Skeletal muscle cell (primary cell): ENCODE data around the gene ADAMTS18.

Experiments used
- DNase-seq: peaks from one replicate; pipeline ENCODE4 v3.0.0-alpha.2; 2010; ENCODE audit warnings: low read depth
- H3K4me3 ChIP-seq: 2 replicates; pipeline ENCODE4 v1.5.1; 2011; ENCODE audit warnings: low read depth, mild to moderate bottlenecking, control low read depth, low read length, moderate library complexity

Gene ADAMTS18

GRCh38 chr16:77437859-77438258, 3.0 kb upstream of the ADAMTS18 start:
- DNase-seq: no peak

GRCh38 chr16:77435272-77435820, 512 bp upstream of the ADAMTS18 start:
- no peak overlapping the region for H3K4me3 ChIP-seq
- no peak for DNase-seq

More at GRCh38 chr16:77437859-77438258, 3.0 kb upstream of the ADAMTS18 start:
- H3K4me3 ChIP-seq: no peak overlapping the region

- H3K4me3 ChIP-seq: no peak overlapping the region
- no peak for DNase-seq
Measured at GRCh38 chr16:77434022-77434529, 758 bp downstream of the ADAMTS18 start.

GRCh38 chr16:77433146-77433545, 1.7 kb downstream of the ADAMTS18 start:
- no peak for DNase-seq
- H3K4me3 ChIP-seq: no peak overlapping the region

- no peak for DNase-seq
- H3K4me3 ChIP-seq: no peak overlapping the region
Measured at GRCh38 chr16:77432264-77432663, 2.6 kb downstream of the ADAMTS18 start.

GRCh38 chr16:77430787-77431585, 3.8 kb downstream of the ADAMTS18 start:
- H3K4me3 ChIP-seq: no peak overlapping the region
- no peak for DNase-seq

GRCh38 chr16:77430360-77430759, 4.5 kb downstream of the ADAMTS18 start:
- no peak for DNase-seq
- H3K4me3 ChIP-seq: no peak overlapping the region

GRCh38 chr16:77424871-77425604, 9.8 kb downstream of the ADAMTS18 start:
- H3K4me3 ChIP-seq: no peak overlapping the region
- DNase-seq: no peak

- no peak overlapping the region for H3K4me3 ChIP-seq
- no peak for DNase-seq
Measured at GRCh38 chr16:77422196-77422784, 12.5 kb downstream of the ADAMTS18 start.

- H3K4me3 ChIP-seq: no peak overlapping the region
- no peak for DNase-seq
Measured at GRCh38 chr16:77416939-77417480, 17.8 kb downstream of the ADAMTS18 start.

GRCh38 chr16:77414752-77415231, 20.0 kb downstream of the ADAMTS18 start:
- DNase-seq: peak; percentile 31
- no peak overlapping the region for H3K4me3 ChIP-seq

- DNase-seq: no peak
- no peak overlapping the region for H3K4me3 ChIP-seq
Measured at GRCh38 chr16:77410449-77410848, 24.4 kb downstream of the ADAMTS18 start.

- DNase-seq: no peak
- H3K4me3 ChIP-seq: no peak overlapping the region
Measured at GRCh38 chr16:77409311-77409710, 25.5 kb downstream of the ADAMTS18 start.

GRCh38 chr16:77408607-77409006, 26.2 kb downstream of the ADAMTS18 start:
- no peak for DNase-seq
- no peak overlapping the region for H3K4me3 ChIP-seq

- H3K4me3 ChIP-seq: no peak overlapping the region
- no peak for DNase-seq
Measured at GRCh38 chr16:77406680-77407079, 28.2 kb downstream of the ADAMTS18 start.

GRCh38 chr16:77404775-77405174, 30.1 kb downstream of the ADAMTS18 start:
- H3K4me3 ChIP-seq: no peak overlapping the region
- DNase-seq: no peak

- DNase-seq: no peak
- H3K4me3 ChIP-seq: no peak overlapping the region
Measured at GRCh38 chr16:77403732-77404131, 31.1 kb downstream of the ADAMTS18 start.

GRCh38 chr16:77402672-77403071, 32.2 kb downstream of the ADAMTS18 start:
- no peak for DNase-seq
- H3K4me3 ChIP-seq: no peak overlapping the region

GRCh38 chr16:77402118-77402517, 32.7 kb downstream of the ADAMTS18 start:
- no peak for DNase-seq
- H3K4me3 ChIP-seq: no peak overlapping the region

- no peak overlapping the region for H3K4me3 ChIP-seq
- DNase-seq: no peak
Measured at GRCh38 chr16:77399546-77399945, 35.3 kb downstream of the ADAMTS18 start.
